ENCODE results near the gene SLC35E3. TPM values are rescaled to one million over a fixed set of nuclear protein-coding genes. Genes with fewer than 3 reads are reported as not detected.

Gene SLC35E3
- total and polyA plus RNA-seq, 2 of the 13 experiments (the other 11 are each of a cell fraction or from before 2014, with no cell fraction given): 13.0 to 22.1 TPM

DNA sequence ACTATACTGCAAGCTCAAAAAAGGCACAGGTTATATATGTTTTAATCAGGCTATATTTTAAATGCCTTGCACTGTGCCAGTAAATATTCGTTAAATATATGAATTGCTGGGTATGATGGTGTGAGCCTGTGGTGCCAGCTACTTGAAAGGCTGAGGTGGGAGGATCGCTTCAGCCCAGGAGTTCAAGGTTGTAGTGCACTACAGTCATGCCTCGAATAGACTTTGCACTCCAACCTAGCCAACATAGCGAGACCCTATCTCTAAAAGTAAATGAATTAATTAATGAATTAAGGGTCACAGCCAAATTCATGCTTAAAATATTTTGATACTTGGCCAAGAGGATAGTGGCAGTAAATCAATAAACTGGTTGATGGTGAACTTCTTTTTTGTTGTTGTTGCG, 39.8 kb downstream of the SLC35E3 start (continued):
- TF ChIP-seq, protein P1, sequence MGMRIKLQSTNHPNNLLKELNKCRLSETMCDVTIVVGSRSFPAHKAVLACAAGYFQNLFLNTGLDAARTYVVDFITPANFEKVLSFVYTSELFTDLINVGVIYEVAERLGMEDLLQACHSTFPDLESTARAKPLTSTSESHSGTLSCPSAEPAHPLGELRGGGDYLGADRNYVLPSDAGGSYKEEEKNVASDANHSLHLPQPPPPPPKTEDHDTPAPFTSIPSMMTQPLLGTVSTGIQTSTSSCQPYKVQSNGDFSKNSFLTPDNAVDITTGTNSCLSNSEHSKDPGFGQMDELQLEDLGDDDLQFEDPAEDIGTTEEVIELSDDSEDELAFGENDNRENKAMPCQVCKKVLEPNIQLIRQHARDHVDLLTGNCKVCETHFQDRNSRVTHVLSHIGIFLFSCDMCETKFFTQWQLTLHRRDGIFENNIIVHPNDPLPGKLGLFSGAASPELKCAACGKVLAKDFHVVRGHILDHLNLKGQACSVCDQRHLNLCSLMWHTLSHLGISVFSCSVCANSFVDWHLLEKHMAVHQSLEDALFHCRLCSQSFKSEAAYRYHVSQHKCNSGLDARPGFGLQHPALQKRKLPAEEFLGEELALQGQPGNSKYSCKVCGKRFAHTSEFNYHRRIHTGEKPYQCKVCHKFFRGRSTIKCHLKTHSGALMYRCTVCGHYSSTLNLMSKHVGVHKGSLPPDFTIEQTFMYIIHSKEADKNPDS (CRISPR knock-in tag; IDR thresholded peaks at IDR 0.05): no peak
- TF ChIP-seq RXRA (CRISPR knock-in tag; IDR thresholded peaks at IDR 0.05) (no peak), NR2F6 (IDR thresholded peaks at IDR 0.05) (no peak), NR2F6 (CRISPR knock-in tag; IDR thresholded peaks at IDR 0.05) (0 out of 2 replicates have a peak, but pooled peaks have one; percentile 11), GLI4 (CRISPR knock-in tag; IDR thresholded peaks at IDR 0.05; ENCODE audit: borderline replicate concordance) (no peak), MED1 (CRISPR knock-in tag; IDR thresholded peaks at IDR 0.05) (peak; percentile 49), NCOA2 (CRISPR knock-in tag; IDR thresholded peaks at IDR 0.05) (no peak), POGZ (CRISPR knock-in tag; IDR thresholded peaks at IDR 0.05) (0 out of 2 replicates have a peak, but pooled peaks have one; percentile 36), ZMYM4 (CRISPR knock-in tag; IDR thresholded peaks at IDR 0.05) (0 out of 2 replicates have a peak, but pooled peaks have one; percentile 25), KDM5A (IDR thresholded peaks at IDR 0.05; ENCODE audit: borderline replicate concordance, low read length) (no peak), KLF9 (CRISPR knock-in tag; IDR thresholded peaks at IDR 0.05; ENCODE audit: low read depth) (no peak), PAX8 (CRISPR knock-in tag; IDR thresholded peaks at IDR 0.05; ENCODE audit: borderline replicate concordance) (no peak), RBAK (CRISPR knock-in tag; IDR thresholded peaks at IDR 0.05) (no peak), PHF5A (CRISPR knock-in tag; IDR thresholded peaks at IDR 0.05; ENCODE audit: low read depth, unreplicated experiment) (no peak), GATAD2A (CRISPR knock-in tag; IDR thresholded peaks at IDR 0.05) (peak; percentile 37; the same call in 1 of the 2 replicates), HOXA3 (CRISPR knock-in tag; IDR thresholded peaks at IDR 0.05) (0 out of 2 replicates have a peak, but pooled peaks have one; percentile 10), ZNF232 (CRISPR knock-in tag; IDR thresholded peaks at IDR 0.05; ENCODE audit: borderline replicate concordance) (no peak), NFIC (IDR thresholded peaks at IDR 0.05; ENCODE audit: low read length) (no peak), NR2F1 (CRISPR knock-in tag; IDR thresholded peaks at IDR 0.05) (peak in 1 of 2 experiments; percentile 37; a peak in 1 of 4 replicates), ZNF737 (CRISPR knock-in tag; IDR thresholded peaks at IDR 0.05; ENCODE audit: borderline replicate concordance) (no peak), HNRNPH1 (optimal IDR thresholded peaks at IDR 0.05; ENCODE audit: low read depth, low read length) (no peak), ZNF121 (CRISPR knock-in tag; IDR thresholded peaks at IDR 0.05) (peak; percentile 98)
- TF ChIP-seq, protein P2, sequence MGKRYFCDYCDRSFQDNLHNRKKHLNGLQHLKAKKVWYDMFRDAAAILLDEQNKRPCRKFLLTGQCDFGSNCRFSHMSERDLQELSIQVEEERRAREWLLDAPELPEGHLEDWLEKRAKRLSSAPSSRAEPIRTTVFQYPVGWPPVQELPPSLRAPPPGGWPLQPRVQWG (CRISPR knock-in tag; IDR thresholded peaks at IDR 0.05; ENCODE audit: borderline replicate concordance, low read depth): no peak
- TF ChIP-seq, protein P3, sequence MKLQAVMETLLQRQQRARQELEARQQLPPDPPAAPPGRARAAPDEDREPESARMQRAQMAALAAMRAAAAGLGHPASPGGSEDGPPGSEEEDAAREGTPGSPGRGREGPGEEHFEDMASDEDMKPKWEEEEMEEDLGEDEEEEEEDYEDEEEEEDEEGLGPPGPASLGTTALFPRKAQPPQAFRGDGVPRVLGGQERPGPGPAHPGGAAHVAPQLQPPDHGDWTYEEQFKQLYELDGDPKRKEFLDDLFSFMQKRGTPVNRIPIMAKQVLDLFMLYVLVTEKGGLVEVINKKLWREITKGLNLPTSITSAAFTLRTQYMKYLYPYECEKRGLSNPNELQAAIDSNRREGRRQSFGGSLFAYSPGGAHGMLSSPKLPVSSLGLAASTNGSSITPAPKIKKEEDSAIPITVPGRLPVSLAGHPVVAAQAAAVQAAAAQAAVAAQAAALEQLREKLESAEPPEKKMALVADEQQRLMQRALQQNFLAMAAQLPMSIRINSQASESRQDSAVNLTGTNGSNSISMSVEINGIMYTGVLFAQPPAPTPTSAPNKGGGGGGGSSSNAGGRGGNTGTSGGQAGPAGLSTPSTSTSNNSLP (IDR thresholded peaks at IDR 0.05; ENCODE audit: low read depth, low read length): 0 out of 2 replicates have a peak, but pooled peaks have one; percentile 8
- TF ChIP-seq, protein P4, sequence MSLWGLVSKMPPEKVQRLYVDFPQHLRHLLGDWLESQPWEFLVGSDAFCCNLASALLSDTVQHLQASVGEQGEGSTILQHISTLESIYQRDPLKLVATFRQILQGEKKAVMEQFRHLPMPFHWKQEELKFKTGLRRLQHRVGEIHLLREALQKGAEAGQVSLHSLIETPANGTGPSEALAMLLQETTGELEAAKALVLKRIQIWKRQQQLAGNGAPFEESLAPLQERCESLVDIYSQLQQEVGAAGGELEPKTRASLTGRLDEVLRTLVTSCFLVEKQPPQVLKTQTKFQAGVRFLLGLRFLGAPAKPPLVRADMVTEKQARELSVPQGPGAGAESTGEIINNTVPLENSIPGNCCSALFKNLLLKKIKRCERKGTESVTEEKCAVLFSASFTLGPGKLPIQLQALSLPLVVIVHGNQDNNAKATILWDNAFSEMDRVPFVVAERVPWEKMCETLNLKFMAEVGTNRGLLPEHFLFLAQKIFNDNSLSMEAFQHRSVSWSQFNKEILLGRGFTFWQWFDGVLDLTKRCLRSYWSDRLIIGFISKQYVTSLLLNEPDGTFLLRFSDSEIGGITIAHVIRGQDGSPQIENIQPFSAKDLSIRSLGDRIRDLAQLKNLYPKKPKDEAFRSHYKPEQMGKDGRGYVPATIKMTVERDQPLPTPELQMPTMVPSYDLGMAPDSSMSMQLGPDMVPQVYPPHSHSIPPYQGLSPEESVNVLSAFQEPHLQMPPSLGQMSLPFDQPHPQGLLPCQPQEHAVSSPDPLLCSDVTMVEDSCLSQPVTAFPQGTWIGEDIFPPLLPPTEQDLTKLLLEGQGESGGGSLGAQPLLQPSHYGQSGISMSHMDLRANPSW (CRISPR knock-in tag; IDR thresholded peaks at IDR 0.05; ENCODE audit: borderline replicate concordance): no peak

All from HepG2 (cell line).